ENCODE measurements around the gene MLC1.

Gene MLC1

GRCh38 chr22:50074551-50075530, 10.4 kb downstream of the MLC1 start:
- FAIRE-seq, result no peak

GRCh38 chr22:50074056-50074455, 11.2 kb downstream of the MLC1 start:
- no peak for FAIRE-seq

- no peak for FAIRE-seq
Measured at GRCh38 chr22:50072714-50073538, 12.3 kb downstream of the MLC1 start.

- FAIRE-seq, result no peak
Measured at GRCh38 chr22:50072167-50072555, 13.1 kb downstream of the MLC1 start.

GRCh38 chr22:50071432-50072166, 13.6 kb downstream of the MLC1 start:
- no peak for FAIRE-seq

GRCh38 chr22:50070366-50070765, 14.9 kb downstream of the MLC1 start:
- FAIRE-seq, result no peak

GRCh38 chr22:50068096-50068495, 17.1 kb downstream of the MLC1 start:
- no peak for FAIRE-seq

- FAIRE-seq, result no peak
Measured at GRCh38 chr22:50067244-50067643, 18.0 kb downstream of the MLC1 start.

- no peak for FAIRE-seq
Measured at GRCh38 chr22:50064453-50064852, 20.8 kb downstream of the MLC1 start.

GRCh38 chr22:50063589-50064393, 21.4 kb downstream of the MLC1 start:
- FAIRE-seq, result no peak

- FAIRE-seq, result no peak
Measured at GRCh38 chr22:50062509-50063135, 22.6 kb downstream of the MLC1 start.

GRCh38 chr22:50061824-50062355, 23.3 kb downstream of the MLC1 start:
- FAIRE-seq, result no peak

GRCh38 chr22:50061141-50061823, 23.9 kb downstream of the MLC1 start:
- no peak for FAIRE-seq

GRCh38 chr22:50060441-50061140, 24.6 kb downstream of the MLC1 start:
- FAIRE-seq, result no peak

GRCh38 chr22:50059881-50060262, 25.4 kb downstream of the MLC1 start:
- no peak for FAIRE-seq

GRCh38 chr22:50058906-50059880, 26.0 kb downstream of the MLC1 start:
- FAIRE-seq, result no peak

- FAIRE-seq, result no peak
Measured at GRCh38 chr22:50058061-50058905, 26.9 kb downstream of the MLC1 start, which contains the start of gene TTLL8. Gene TTLL8, minus strand, starts transcription at chr22:50058298.

Data from endometrium (tissue), 2 donors.